ENCODE data around the gene ETFA.

DNA sequence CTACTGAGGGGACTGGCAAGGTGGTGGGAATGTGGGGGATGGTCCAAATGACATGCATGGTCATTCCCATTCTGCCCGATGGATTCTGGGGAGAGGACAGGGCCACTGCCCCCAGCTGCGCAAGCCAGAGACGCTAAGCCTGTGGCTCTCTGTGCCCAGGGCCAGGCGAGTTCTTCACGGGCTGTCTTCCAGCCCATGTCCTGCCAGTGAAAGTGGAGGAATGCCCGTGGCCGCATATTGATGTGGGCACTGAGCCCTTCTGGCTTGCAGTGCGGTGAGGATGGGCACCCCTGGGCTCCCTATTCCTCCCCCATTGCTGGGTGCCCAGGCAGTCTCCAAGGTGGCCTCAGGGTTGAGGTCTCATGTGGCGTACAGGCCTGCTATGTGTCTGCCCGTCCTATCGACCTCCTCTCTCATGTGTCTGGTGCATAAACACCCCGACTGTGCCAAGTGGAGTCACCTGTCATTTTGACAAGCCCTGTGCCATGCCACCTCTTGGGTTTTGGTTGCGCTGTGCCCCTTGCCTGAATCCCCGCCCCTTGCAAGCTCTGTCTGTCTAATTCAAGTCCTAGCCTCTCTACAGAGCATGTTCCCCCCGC lies 134.7 kb downstream of the ETFA start:
- TF ChIP-seq POLR2A (IDR thresholded peaks at IDR 0.05), result no peak
- TF ChIP-seq, protein P1, sequence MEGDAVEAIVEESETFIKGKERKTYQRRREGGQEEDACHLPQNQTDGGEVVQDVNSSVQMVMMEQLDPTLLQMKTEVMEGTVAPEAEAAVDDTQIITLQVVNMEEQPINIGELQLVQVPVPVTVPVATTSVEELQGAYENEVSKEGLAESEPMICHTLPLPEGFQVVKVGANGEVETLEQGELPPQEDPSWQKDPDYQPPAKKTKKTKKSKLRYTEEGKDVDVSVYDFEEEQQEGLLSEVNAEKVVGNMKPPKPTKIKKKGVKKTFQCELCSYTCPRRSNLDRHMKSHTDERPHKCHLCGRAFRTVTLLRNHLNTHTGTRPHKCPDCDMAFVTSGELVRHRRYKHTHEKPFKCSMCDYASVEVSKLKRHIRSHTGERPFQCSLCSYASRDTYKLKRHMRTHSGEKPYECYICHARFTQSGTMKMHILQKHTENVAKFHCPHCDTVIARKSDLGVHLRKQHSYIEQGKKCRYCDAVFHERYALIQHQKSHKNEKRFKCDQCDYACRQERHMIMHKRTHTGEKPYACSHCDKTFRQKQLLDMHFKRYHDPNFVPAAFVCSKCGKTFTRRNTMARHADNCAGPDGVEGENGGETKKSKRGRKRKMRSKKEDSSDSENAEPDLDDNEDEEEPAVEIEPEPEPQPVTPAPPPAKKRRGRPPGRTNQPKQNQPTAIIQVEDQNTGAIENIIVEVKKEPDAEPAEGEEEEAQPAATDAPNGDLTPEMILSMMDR (IDR thresholded peaks at IDR 0.05), result no peak
- no peak for TF ChIP-seq POLR2AphosphoS5 (IDR thresholded peaks at IDR 0.05)
- no peak for TF ChIP-seq EP300 (IDR thresholded peaks at IDR 0.05)

Measured in sigmoid colon (tissue), 4 donors.